H1 (cell line): ENCODE measurements around the gene IREB2. TPM values are rescaled to one million over a fixed set of nuclear protein-coding genes. Genes with fewer than 3 reads are reported as not detected.

Source experiments
- ASH2L ChIP-seq: fragments of 200-600, 300-600 bp; sonication (generic); IDR thresholded peaks from one replicate; pipeline ENCODE4 v1.7.1; 2017; ENCODE audit warnings: low read length
- ATF3 ChIP-seq: IDR thresholded peaks from 2 replicates; pipeline ENCODE4 v1.6.1; 2011; ENCODE audit warnings: low read depth, mild to moderate bottlenecking, low read length; ENCODE audit not compliant: insufficient read depth
- BRCA1 ChIP-seq: IDR thresholded peaks from 2 replicates; pipeline ENCODE4 v1.6.1; 2012; ENCODE audit warnings: low read depth, low read length, improper control_type of control experiment
- CBX5 ChIP-seq: fragments of 300-800, 300-1000 bp; sonication (generic); IDR thresholded peaks from 2 replicates; pipeline ENCODE4 v1.7.1; 2016; ENCODE audit warnings: antibody characterized with exemption, low read length, low read depth
- CBX8 ChIP-seq: fragments of 300-800, 300-1000 bp; sonication (generic); IDR thresholded peaks from 2 replicates; pipeline ENCODE4 v1.7.1; 2016; ENCODE audit warnings: low read depth, low read length, borderline replicate concordance
- EP300 ChIP-seq, 2 experiments: IDR thresholded peaks; 1 replicate in 1 of 2; 2 replicates in 1 of 2; pipeline ENCODE4 v1.6.1; 2011 to 2012; ENCODE audit warnings: low read depth in 2 of 2, low read length in 2 of 2, mild to moderate bottlenecking in 2 of 2, borderline replicate concordance in 1 of 2, inconsistent platforms in 1 of 2, moderate library complexity in 1 of 2
- FOSL1 ChIP-seq: IDR thresholded peaks from 2 replicates; pipeline ENCODE4 v1.6.1; 2011; ENCODE audit warnings: mild to moderate bottlenecking, low read depth, low read length, moderate library complexity; ENCODE audit not compliant: insufficient read depth
- JUN ChIP-seq: IDR thresholded peaks from 2 replicates; pipeline ENCODE4 v1.6.1; 2011; ENCODE audit warnings: low read depth, mild to moderate bottlenecking, improper control_type of control experiment, low read length
- KDM4A ChIP-seq: IDR thresholded peaks from one replicate; pipeline ENCODE4 v1.7.1; 2012; ENCODE audit warnings: low read depth, mild to moderate bottlenecking, moderate library complexity, low read length, inconsistent platforms; ENCODE audit not compliant: severe bottlenecking
- KDM5A ChIP-seq: fragments of 200-600 bp; IDR thresholded peaks from 2 replicates; pipeline ENCODE4 v1.7.1; 2012; ENCODE audit warnings: mild to moderate bottlenecking, low read length, inconsistent platforms, mixed read lengths
- MAFK ChIP-seq: IDR thresholded peaks from 2 replicates; pipeline ENCODE4 v1.6.1; 2012; ENCODE audit warnings: low read depth, mild to moderate bottlenecking, improper control_type of control experiment, low read length
- NRF1 ChIP-seq: IDR thresholded peaks from 2 replicates; pipeline ENCODE4 v1.6.1; 2011; ENCODE audit warnings: mild to moderate bottlenecking, low read depth, low read length, improper control_type of control experiment
- PHF8 ChIP-seq: fragments of 200-600 bp; sonication (generic); conservative IDR thresholded peaks from 2 replicates; pipeline ENCODE4 v1.7.1; 2012; ENCODE audit warnings: low read depth, mild to moderate bottlenecking, inconsistent platforms, low read length, moderate library complexity
- POLR2A ChIP-seq, 2 experiments: IDR thresholded peaks; 1 replicate in 1 of 2; 2 replicates in 1 of 2; pipeline ENCODE4 v1.6.1; 2011; ENCODE audit warnings: low read depth in 2 of 2, low read length in 2 of 2, mild to moderate bottlenecking in 2 of 2; ENCODE audit errors: control extremely low read depth in 1 of 2
- POLR2AphosphoS5 ChIP-seq: IDR thresholded peaks from 2 replicates; pipeline ENCODE4 v1.6.1; 2011; ENCODE audit warnings: low read depth, low read length
- RBBP5 ChIP-seq: IDR thresholded peaks from 2 replicates; pipeline ENCODE4 v1.7.1; 2012; ENCODE audit warnings: low read depth, mild to moderate bottlenecking, inconsistent platforms, low read length, moderate library complexity, borderline replicate concordance
- RXRA ChIP-seq: IDR thresholded peaks from 2 replicates; pipeline ENCODE4 v1.6.1; 2011; ENCODE audit warnings: low read depth, mild to moderate bottlenecking, low read length, moderate library complexity; ENCODE audit not compliant: insufficient read depth
- SAP30 ChIP-seq: fragments of 300-600 bp; sonication (generic); IDR thresholded peaks from 2 replicates; pipeline ENCODE4 v1.7.1; 2012; ENCODE audit warnings: low read length, moderate library complexity, mild to moderate bottlenecking, inconsistent platforms; ENCODE audit not compliant: insufficient read depth, insufficient replicate concordance
- SIX5 ChIP-seq: IDR thresholded peaks from 2 replicates; pipeline ENCODE4 v1.6.1; 2011; ENCODE audit warnings: mild to moderate bottlenecking, low read depth, low read length
- SP1 ChIP-seq: IDR thresholded peaks from 2 replicates; pipeline ENCODE4 v1.6.1; 2011; ENCODE audit warnings: low read depth, low read length
- SP4 ChIP-seq: IDR thresholded peaks from 2 replicates; pipeline ENCODE4 v1.6.1; 2012; ENCODE audit warnings: low read length, inconsistent platforms
- TAF7 ChIP-seq: optimal IDR thresholded peaks from 2 replicates; pipeline ENCODE3; 2011; ENCODE audit warnings: low read depth, mild to moderate bottlenecking, inconsistent platforms, low read length, moderate library complexity, borderline replicate concordance
- YY1 ChIP-seq: IDR thresholded peaks from 2 replicates; pipeline ENCODE4 v1.6.1; 2011; ENCODE audit warnings: low read depth, mild to moderate bottlenecking, low read length
- ZNF274 ChIP-seq: IDR thresholded peaks from 2 replicates; pipeline ENCODE4 v1.7.0; 2012; ENCODE audit warnings: low read length, borderline replicate concordance; ENCODE audit errors: extremely low read depth
- polyA plus RNA-seq, 7 experiments: library from polyadenylated mRNA; depleted of rRNA in 3 of 7; stranded (reverse) in 5 of 7; unstranded in 2 of 7; fragments of >200 nt in 5 of 7; fragments of 200-250 nt in 2 of 7; gene quantifications; 1 replicate in 5 of 7; 2 replicates in 1 of 7; 4 replicates in 1 of 7; pipeline versions ENCODE4 v1.2.1 to v1.2.3, GENCODE V29; 2011 to 2013; ENCODE audit warnings: missing spikeins in 2 of 7, mixed read lengths in 2 of 7
- total RNA-seq: library from RNA; stranded (reverse); fragmentation: NEBNext Ultra II Directional; extraction: Animal tissue kit (Norgen Biotek cat#: 25700); gene quantifications from 2 replicates; pipeline ENCODE4 v1.2.1, GENCODE V29; 2021

The IREB2 gene
- total and polyA plus RNA-seq, 2 of the 8 experiments (the other 6 are each of a cell fraction or from before 2014, with no cell fraction given): 21.0 to 103 TPM

GRCh38 chr15:78437762-78438618 is at the start of gene IREB2 (continued):
- TF ChIP-seq SIX5 (no peak), CBX8 (no peak), KDM5A (0 out of 2 replicates have a peak, but pooled peaks have one; percentile 24), FOSL1 (no peak), POLR2AphosphoS5 (peak; percentile 76), RXRA (no peak), RBBP5 (peak; percentile 31; the same call in 1 of the 2 replicates), ASH2L (peak; percentile 33), MAFK (no peak), CBX5 (no peak), SP1 (no peak), SAP30 (no peak), PHF8 (peak; percentile 66; the same call in 1 of the 2 replicates), ZNF274 (no peak), ATF3 (no peak), BRCA1 (peak; percentile 98), POLR2A (IDR thresholded peaks at IDR 0.05; ENCODE audit: control extremely low read depth in 1 of 2, low read depth in 2 of 2, low read length in 2 of 2) (peak; percentile 59 to 73), YY1 (peak; percentile 17; the same call in 1 of the 2 replicates), KDM4A (peak; percentile 87), EP300 (IDR thresholded peaks at IDR 0.05; ENCODE audit: borderline replicate concordance in 1 of 2, low read depth in 2 of 2, low read length in 2 of 2) (no peak), TAF7 (peak; percentile 60), NRF1 (no peak), JUN (no peak), SP4 (no peak)
